Heart left ventricle (tissue), 16 donors: ENCODE measurements around the gene RERGL. TPM values are rescaled to one million over a fixed set of nuclear protein-coding genes. Genes with fewer than 3 reads are reported as not detected.

ENCODE experiments used
- ATAC-seq, 4 donors: fragments of 200-7000 bp; cut with Tn5 transposase; one replicate each; pipeline ENCODE4 v1.9.1; 2020 to 2022; ENCODE audit warnings: moderate library complexity in 4 of 4, mild to moderate bottlenecking in 3 of 4, moderate number of reproducible peaks in 1 of 4
- DNase-seq, 5 donors: peaks; one replicate each; pipeline ENCODE4 v3.0.0-alpha.2; 2020
- H3K27ac ChIP-seq, 12 donors: fragments of 200-600 bp; sonication (generic) in 4 of 12; one replicate each; pipeline versions ENCODE4 v1.5.0 to v1.8.0; 2016 to 2022; ENCODE audit warnings: mild to moderate bottlenecking in 2 of 12
- H3K27me3 ChIP-seq, 9 donors: fragments of 200-600 bp; sonication (generic) in 2 of 9; one replicate each; pipeline versions ENCODE4 v1.5.1 to v1.8.0; 2016 to 2022; ENCODE audit warnings: mild to moderate bottlenecking in 3 of 9
- H3K36me3 ChIP-seq, 9 donors: fragments of 200-600 bp; sonication (generic) in 2 of 9; one replicate each; pipeline versions ENCODE4 v1.5.0 to v1.8.0; 2018 to 2022; ENCODE audit warnings: mild to moderate bottlenecking in 2 of 9
- H3K4me1 ChIP-seq, 12 donors: fragments of 200-600 bp; sonication (generic) in 4 of 12; one replicate each; pipeline versions ENCODE4 v1.5.0 to v1.8.0; 2016 to 2022; ENCODE audit warnings: mild to moderate bottlenecking in 3 of 12
- H3K4me3 ChIP-seq, 12 donors: fragments of 200-600 bp; sonication (generic) in 4 of 12; one replicate each; pipeline versions ENCODE4 v1.5.0 to v1.8.0; 2017 to 2022; ENCODE audit warnings: mild to moderate bottlenecking in 9 of 12, moderate library complexity in 4 of 12
- H3K9me3 ChIP-seq, 12 donors: fragments of 200-600 bp; sonication (generic) in 4 of 12; one replicate each; pipeline versions ENCODE4 v1.5.0 to v1.8.0; 2016 to 2022; ENCODE audit warnings: mild to moderate bottlenecking in 1 of 12
- POLR2A ChIP-seq, 2 donors: fragments of 450-650 bp; IDR thresholded peaks; one replicate each; pipeline ENCODE4 v1.6.1; 2017; ENCODE audit warnings: antibody characterized with exemption in 2 of 2, mild to moderate bottlenecking in 2 of 2, moderate library complexity in 2 of 2
- WGBS, 4 donors: extraction: QIAGEN DNeasy Blood & Tissue Kit in 2 of 4; methylation state at CpG; one replicate each; pipeline versions ENCODE4 v1.1.5 to v1.1.7; 2013 to 2018; 5-methylcytosine and 5-hydroxymethylcytosine counted together
- intact Hi-C, 10 donors: fragments of 100-400 bp; cut with DNase I; formaldehyde crosslinking; loops; one replicate each; pipeline versions ENCODE4 v1.11.1 to v1.14.2; 2022
- polyA plus RNA-seq, 2 donors: library from polyadenylated mRNA; stranded (reverse); fragments of 200-250 nt; gene quantifications; one replicate each; pipeline ENCODE4 v1.2.3, GENCODE V29; 2013
- total RNA-seq, 9 donors: library from RNA; depleted of rRNA in 2 of 9; stranded (reverse); fragments of >200 nt in 2 of 9; fragmentation: NEBNext Ultra II Directional in 3 of 9; extraction: Animal tissue kit (Norgen Biotek cat#: 25700) in 3 of 9; gene quantifications; one replicate each; pipeline versions ENCODE4 v1.1.0 to v1.2.4, GENCODE V29; 2016 to 2023
- TF ChIP-seq, protein P1 (sequence below), 12 donors: fragments of 200-600 bp; sonication (generic) in 4 of 12; IDR thresholded peaks; one replicate each; pipeline versions ENCODE4 v1.5.0 to v1.8.0; 2018 to 2022; ENCODE audit warnings: antibody characterized with exemption in 12 of 12, mild to moderate bottlenecking in 5 of 12
- donor health status: ischemic (EF 13 %, LVEDD 7.1; RV severe dilation, severe dysfunction).
- donor health status: healthy with polysubstance abuse.
- donor health status: DM: no; HTN: yes; CAD: no.
- donor health status: DM: no; HTN: no; CAD: no.
- donor health status: ischemic (EF 25% LVEDD 6.9; RV normal size, moderate dysfunction).
- donor health status: ischemic (EF 25% LVEDD 5.7; RV mildly dilated, moderate dysfunction).
- donor health status: healthy.
- donor health status: DM: yes; HTN: yes; CAD: no.
- donor health status: ischemic (EF 35%, LVEDD 5.7; RV mildly dilated, moderate dysfunction).
- donor health status: nonischemic (EF 11% LVEDD 7.7; RV severe dilation, severe dysfunction).
- donor health status: DM: yes; HTN: yes; CAD: no.
- donor health status: PGD.
- donor health status: ischemic (EF 29% LVEDD 5.4; RV normal size, mild dysfunction).
- donor health status: nonischemic (EF 23%, LVEDD 6.1; RV moderate dilation, normal function).

Gene RERGL
- total and polyA plus RNA-seq, 11 donors: 0.52 to 5.6 (median 1.8) TPM

- TF ChIP-seq, protein P1, sequence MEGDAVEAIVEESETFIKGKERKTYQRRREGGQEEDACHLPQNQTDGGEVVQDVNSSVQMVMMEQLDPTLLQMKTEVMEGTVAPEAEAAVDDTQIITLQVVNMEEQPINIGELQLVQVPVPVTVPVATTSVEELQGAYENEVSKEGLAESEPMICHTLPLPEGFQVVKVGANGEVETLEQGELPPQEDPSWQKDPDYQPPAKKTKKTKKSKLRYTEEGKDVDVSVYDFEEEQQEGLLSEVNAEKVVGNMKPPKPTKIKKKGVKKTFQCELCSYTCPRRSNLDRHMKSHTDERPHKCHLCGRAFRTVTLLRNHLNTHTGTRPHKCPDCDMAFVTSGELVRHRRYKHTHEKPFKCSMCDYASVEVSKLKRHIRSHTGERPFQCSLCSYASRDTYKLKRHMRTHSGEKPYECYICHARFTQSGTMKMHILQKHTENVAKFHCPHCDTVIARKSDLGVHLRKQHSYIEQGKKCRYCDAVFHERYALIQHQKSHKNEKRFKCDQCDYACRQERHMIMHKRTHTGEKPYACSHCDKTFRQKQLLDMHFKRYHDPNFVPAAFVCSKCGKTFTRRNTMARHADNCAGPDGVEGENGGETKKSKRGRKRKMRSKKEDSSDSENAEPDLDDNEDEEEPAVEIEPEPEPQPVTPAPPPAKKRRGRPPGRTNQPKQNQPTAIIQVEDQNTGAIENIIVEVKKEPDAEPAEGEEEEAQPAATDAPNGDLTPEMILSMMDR (IDR thresholded peaks at IDR 0.05): no peak
- no peak for TF ChIP-seq POLR2A (IDR thresholded peaks at IDR 0.05)
- Histone ChIP-seq H3K4me3 (no peak overlapping the region), H3K27me3 (no peaks in the 10 kb centered on the region), H3K4me1 (no peaks in the 10 kb centered on the region), H3K9me3 (peaks cover 0 to 20% (median 8%) of the 10 kb centered on the region in 12 donors), H3K36me3 (no peaks in the 10 kb centered on the region), H3K27ac (no peak overlapping the region)
- no peak for ATAC-seq
- no peak for DNase-seq
- WGBS, 4 donors: 78 to 84% (median 80%) methylated on average over 5 of the region's 5 CpGs
- intact Hi-C loops: loop anchor here in 1 of 10 donors (10.0 kb wide), 1 partner anchor 194 kb away; no protein-coding TSS in a partner anchor
These were observed 40.9 kb upstream of the RERGL start for GRCh38 chr12:18130851-18131250.

DNA sequence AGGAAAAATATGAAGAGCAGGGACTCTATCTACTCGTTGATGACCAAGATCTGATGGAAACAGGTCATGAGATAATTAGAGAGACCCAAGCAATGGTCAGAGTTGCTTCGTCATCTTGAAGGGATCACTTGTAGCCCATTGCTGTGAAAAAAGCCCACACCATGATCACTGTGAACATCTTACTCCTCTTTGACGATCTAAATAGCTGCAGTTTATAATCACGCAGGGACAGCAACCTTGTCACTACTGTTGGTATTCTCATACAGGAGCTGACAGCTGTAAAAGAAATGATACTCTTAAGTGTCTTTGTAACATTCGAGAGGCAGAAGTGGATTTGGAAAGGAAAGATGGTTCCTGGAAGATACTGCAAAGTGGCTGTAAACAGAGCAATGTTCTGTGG, 33.7 kb upstream of the RERGL start:
- DNase-seq (no peak), ATAC-seq (no peak)
- Histone ChIP-seq H3K27me3 (no peaks in the 10 kb centered on the region), H3K36me3 (no peaks in the 10 kb centered on the region), H3K9me3 (peaks cover 0 to 35% (median 19%) of the 10 kb centered on the region in 12 donors), H3K4me3 (no peak overlapping the region), H3K4me1 (peaks cover 0 to 3% (median 0%) of the 10 kb centered on the region in 12 donors), H3K27ac (no peak overlapping the region)
- intact Hi-C loops: no loop called here
- TF ChIP-seq, protein P1 (IDR thresholded peaks at IDR 0.05): no peak
- TF ChIP-seq POLR2A (IDR thresholded peaks at IDR 0.05): no peak
- WGBS, 4 donors: 50 to 67% (median 60%) methylated on average over 5 of the region's 5 CpGs

- H3K27ac ChIP-seq: no peak overlapping the region
- H3K27me3 ChIP-seq: no peaks in the 10 kb centered on the region
- H3K9me3 ChIP-seq: peaks cover 0 to 16% (median 11%) of the 10 kb centered on the region in 12 donors
- 30 to 93% (median 82%) methylated on average over 1 of the region's 1 CpG for WGBS, 4 donors
- intact Hi-C loops: no loop called here
- TF ChIP-seq POLR2A (IDR thresholded peaks at IDR 0.05): no peak
- TF ChIP-seq, protein P1 (IDR thresholded peaks at IDR 0.05): no peak
- ATAC-seq (no peak), DNase-seq (no peak)
- H3K4me3 ChIP-seq: no peak overlapping the region
- peaks cover 0 to 3% (median 0%) of the 10 kb centered on the region in 12 donors for H3K4me1 ChIP-seq
- H3K36me3 ChIP-seq: no peaks in the 10 kb centered on the region
These were observed 30.9 kb upstream of the RERGL start for GRCh38 chr12:18120899-18121298.

GRCh38 chr12:18108611-18109010, 18.6 kb upstream of the RERGL start:
- H3K27ac ChIP-seq: no peak overlapping the region
- WGBS, 4 donors: 81 to 82% (median 81%) methylated on average over 4 of the region's 4 CpGs
- intact Hi-C loops: no loop called here
- no peaks in the 10 kb centered on the region for H3K36me3 ChIP-seq
- DNase-seq: no peak
- H3K4me3 ChIP-seq: no peak overlapping the region
- H3K4me1 ChIP-seq: no peaks in the 10 kb centered on the region
- H3K27me3 ChIP-seq: no peaks in the 10 kb centered on the region
- ATAC-seq: no peak
- no peaks in the 10 kb centered on the region for H3K9me3 ChIP-seq
- TF ChIP-seq, protein P1 (IDR thresholded peaks at IDR 0.05): no peak
- no peak for TF ChIP-seq POLR2A (IDR thresholded peaks at IDR 0.05)
